Astrocyte of the cerebellum (primary cell): ENCODE data around the gene RPL38.

Experiments used
- DNase-seq: peaks from one replicate; pipeline ENCODE4 v3.0.0-alpha.2; 2011; ENCODE audit warnings: low read depth
- H3K4me3 ChIP-seq: 2 replicates; pipeline ENCODE4 v1.5.1; 2011; ENCODE audit warnings: mild to moderate bottlenecking, low read depth, low read length, moderate library complexity
- in situ Hi-C: cut with HindIII; loops from 2 replicates; pipeline ENCODE4 v1.10.0; 2017; ENCODE audit warnings: low sequenced_read_pairs
- TF ChIP-seq, protein P1 (sequence below): IDR thresholded peaks from 2 replicates; pipeline ENCODE4 v1.5.1; 2012; ENCODE audit warnings: low read length, low read depth, moderate library complexity, mild to moderate bottlenecking; ENCODE audit errors: missing control alignments

RPL38 gene

DNA sequence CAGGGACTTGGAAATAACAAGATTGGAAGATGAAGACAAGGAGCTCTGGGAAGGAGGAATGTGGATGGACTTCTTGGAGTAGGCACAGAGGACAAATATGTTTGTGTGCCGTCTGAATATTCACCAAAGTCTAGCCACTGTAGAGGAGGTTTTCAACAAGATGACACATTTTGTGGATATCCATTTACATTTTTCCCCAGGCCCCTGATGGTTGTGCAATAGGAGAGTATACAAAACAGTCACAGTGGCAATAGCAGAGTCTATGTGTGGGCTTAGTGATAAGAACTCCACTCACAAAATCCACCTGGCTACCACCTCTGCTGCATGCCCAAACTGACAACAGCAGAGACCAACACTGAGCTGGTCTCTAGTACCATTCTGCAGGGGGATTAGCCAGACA is 32.6 kb upstream of the RPL38 start:
- no peak overlapping the region for H3K4me3 ChIP-seq
- TF ChIP-seq, protein P1, sequence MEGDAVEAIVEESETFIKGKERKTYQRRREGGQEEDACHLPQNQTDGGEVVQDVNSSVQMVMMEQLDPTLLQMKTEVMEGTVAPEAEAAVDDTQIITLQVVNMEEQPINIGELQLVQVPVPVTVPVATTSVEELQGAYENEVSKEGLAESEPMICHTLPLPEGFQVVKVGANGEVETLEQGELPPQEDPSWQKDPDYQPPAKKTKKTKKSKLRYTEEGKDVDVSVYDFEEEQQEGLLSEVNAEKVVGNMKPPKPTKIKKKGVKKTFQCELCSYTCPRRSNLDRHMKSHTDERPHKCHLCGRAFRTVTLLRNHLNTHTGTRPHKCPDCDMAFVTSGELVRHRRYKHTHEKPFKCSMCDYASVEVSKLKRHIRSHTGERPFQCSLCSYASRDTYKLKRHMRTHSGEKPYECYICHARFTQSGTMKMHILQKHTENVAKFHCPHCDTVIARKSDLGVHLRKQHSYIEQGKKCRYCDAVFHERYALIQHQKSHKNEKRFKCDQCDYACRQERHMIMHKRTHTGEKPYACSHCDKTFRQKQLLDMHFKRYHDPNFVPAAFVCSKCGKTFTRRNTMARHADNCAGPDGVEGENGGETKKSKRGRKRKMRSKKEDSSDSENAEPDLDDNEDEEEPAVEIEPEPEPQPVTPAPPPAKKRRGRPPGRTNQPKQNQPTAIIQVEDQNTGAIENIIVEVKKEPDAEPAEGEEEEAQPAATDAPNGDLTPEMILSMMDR: no peak
- in situ Hi-C loops: no loop called here
- no peak for DNase-seq

DNA sequence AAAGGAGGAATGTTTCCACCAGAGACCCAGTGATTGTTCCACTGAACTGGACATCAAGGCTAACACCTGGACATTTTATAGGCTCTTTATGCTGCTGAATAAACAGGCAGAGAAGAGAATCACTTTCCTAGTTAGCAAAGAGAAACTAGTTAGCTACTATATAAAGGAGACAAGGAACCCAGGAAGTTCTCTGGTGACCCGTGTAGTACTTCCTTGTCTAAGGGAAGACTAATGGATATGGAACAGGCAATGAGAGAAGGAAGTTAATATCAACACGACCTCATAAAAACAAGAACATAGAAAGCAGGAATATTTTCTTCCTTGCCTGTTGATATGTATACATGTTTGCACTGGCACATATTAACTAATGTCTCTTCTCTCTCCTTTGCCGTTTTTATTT is 30.8 kb upstream of the RPL38 start:
- TF ChIP-seq, protein P1: no peak
- in situ Hi-C loops: no loop called here
- H3K4me3 ChIP-seq: no peak overlapping the region
- DNase-seq: no peak

DNA sequence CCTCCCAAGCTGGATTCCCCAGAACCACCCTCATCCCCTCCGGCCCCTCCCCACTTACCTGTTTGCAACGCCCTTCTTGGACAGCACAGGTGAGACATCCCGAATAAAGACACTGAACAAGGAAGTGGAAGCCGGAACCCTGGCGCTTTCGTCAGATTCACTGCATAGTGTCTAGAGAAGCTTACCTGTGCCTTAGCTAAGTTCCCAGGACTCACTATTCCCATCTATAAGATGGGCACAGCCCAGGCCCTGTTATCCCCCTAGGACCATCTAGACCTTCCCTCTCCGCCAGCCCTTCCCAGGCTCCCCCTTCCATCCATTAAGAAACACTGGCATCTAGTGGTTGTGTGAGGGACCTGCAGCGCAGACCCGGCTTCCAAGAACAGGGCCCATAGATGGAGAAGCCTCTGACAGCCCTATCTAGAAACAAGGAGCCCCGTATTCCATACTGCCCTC is 26.9 kb upstream of the RPL38 start:
- TF ChIP-seq, protein P1: peak; percentile 93
- DNase-seq: peak; percentile 34
- in situ Hi-C loops: loop anchor here (25.0 kb wide), 1 partner anchor 764 kb away; no protein-coding TSS in a partner anchor
- H3K4me3 ChIP-seq: no peak overlapping the region

DNA sequence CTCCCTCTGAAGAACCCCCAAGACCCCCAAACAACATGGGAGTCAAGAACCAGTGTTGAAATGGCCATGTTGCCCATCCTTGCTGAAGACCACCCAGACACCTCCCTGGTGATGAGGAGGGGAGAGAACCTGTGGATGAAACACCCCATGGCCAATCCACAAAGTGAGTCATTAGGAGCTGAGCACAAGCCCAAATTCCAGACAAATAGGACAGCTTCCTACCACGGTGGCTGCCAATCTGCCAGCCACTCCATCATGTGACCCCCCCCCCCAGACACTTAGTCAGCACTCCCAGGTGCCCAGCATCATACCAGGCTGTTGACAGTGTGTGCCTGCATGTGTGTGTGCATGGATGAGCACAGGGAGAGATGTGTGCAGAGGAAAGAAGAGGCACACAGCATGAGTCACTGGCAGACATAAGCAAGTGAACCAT is 26.4 kb upstream of the RPL38 start:
- in situ Hi-C loops: loop anchor here (25.0 kb wide), 1 partner anchor 765 kb away; no protein-coding TSS in a partner anchor
- H3K4me3 ChIP-seq: no peak overlapping the region
- no peak for DNase-seq
- TF ChIP-seq, protein P1: no peak

DNA sequence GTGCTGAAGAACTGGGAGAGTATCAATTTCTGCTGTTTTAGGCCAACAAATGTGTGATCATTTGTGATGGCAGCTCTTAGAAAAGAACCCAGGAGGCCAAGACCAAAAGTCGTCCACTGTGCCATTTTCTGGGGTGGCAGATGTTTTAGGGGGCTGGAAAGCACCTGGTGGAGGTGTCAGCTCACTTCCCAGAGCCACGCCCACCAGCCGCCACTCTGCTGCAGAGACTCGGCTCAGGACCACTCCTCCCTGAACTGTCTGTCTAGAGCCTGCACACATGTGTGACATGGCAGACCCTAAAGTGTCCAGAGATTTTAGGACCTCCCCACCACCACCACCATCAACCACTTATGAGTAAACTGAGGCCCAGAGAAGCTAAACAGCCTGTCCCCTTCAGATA is 23.9 kb upstream of the RPL38 start:
- no peak for DNase-seq
- H3K4me3 ChIP-seq: no peak overlapping the region
- TF ChIP-seq, protein P1: no peak
- in situ Hi-C loops: loop anchor here (25.0 kb wide), 1 partner anchor 767 kb away; no protein-coding TSS in a partner anchor

DNA sequence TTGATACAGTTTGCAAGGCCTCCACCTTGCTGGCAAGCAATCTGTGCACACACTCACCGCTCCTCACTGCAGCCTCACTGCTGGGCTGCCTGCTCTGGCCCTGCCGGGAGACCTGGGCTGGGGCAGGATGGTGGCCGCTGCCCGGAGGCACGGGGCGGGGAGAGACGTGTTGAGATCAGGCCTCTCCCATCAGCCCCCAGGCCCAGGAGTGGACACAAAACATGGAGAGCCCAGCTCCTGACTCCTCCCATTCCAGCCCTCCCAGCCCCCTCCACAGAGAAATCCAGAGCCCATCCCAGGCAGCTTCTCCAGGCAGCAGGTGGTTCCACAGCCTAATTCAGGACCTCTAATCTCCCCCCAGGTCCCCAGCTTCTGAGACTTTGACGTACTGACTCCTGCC is 23.1 kb upstream of the RPL38 start:
- no peak for DNase-seq
- TF ChIP-seq, protein P1: no peak
- in situ Hi-C loops: loop anchor here (25.0 kb wide), 1 partner anchor 768 kb away; no protein-coding TSS in a partner anchor
- no peak overlapping the region for H3K4me3 ChIP-seq

DNA sequence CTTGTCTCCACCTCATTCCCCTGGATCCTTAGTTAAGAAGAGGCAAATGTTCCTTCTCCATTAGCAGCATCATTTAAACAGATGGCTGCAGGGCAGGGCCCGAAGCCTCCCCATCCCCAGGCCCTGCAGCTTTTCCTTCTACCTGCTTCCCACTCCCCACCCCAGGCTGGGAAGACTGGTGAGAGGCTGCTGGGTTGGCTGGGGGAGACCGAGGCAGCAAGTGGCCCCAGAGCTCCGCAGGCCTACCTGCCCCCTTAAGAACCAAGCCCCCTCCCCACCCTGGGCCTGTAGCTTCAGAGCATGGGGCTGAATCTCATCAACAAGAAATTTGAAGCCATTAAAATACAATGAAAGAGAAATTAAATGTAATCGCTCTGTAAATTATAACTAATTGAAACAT is 22.1 kb upstream of the RPL38 start:
- in situ Hi-C loops: loop anchor here (25.0 kb wide), 1 partner anchor 769 kb away; no protein-coding TSS in a partner anchor
- no peak for DNase-seq
- H3K4me3 ChIP-seq: no peak overlapping the region
- TF ChIP-seq, protein P1: no peak
